Panc1 (cell line): ENCODE results near the gene BTBD19. TPM values are rescaled to one million over a fixed set of nuclear protein-coding genes. Genes with fewer than 3 reads are reported as not detected.

Source experiments
- ATAC-seq: fragments of 200-7000 bp; cut with Tn5 transposase; 2 replicates; pipeline ENCODE4 v1.9.1; 2020; ENCODE audit warnings: mild to moderate bottlenecking, moderate library complexity
- BruUV-seq: library from RNA; stranded (reverse); fragments of 400-500 nt; replicated peaks from 2 replicates; lab custom pipeline; 2021; lab: Mats Ljungman, UMichigan
- CTCF ChIA-PET: fragments of 300-600 bp; sonication (Branson Sonifier 250); formaldehyde crosslinking; loops from one replicate; lab custom pipeline; 2022; ENCODE audit warnings: antibody characterized with exemption; lab: Charles Lee
- POLR2A ChIA-PET: fragments of 300-600 bp; sonication (Branson Sonifier 250); formaldehyde crosslinking; loops from one replicate; lab custom pipeline; 2022; ENCODE audit warnings: antibody characterized with exemption; lab: Charles Lee
- DNase-seq: peaks from one replicate; pipeline ENCODE4 v3.0.0-alpha.2; 2010; ENCODE audit warnings: low read depth, low spot score
- H3K27ac ChIP-seq: 2 replicates; pipeline ENCODE4 v1.5.1; 2011; ENCODE audit warnings: mild to moderate bottlenecking, low read length, inconsistent platforms
- H3K27me3 ChIP-seq: fragments of 200-500 bp; sonication (Bioruptor generic); 2 replicates; pipeline ENCODE4 v1.6.0; 2014; ENCODE audit warnings: low read length, inconsistent platforms; ENCODE audit not compliant: control insufficient read depth, insufficient read depth
- H3K36me3 ChIP-seq: fragments of 200-500 bp; sonication (Bioruptor generic); 2 replicates; pipeline ENCODE4 v1.5.1; 2014; ENCODE audit warnings: inconsistent platforms, mild to moderate bottlenecking, low read length, moderate library complexity; ENCODE audit not compliant: control insufficient read depth, insufficient read depth
- H3K4me1 ChIP-seq: 2 replicates; pipeline ENCODE4 v1.5.1; 2011; ENCODE audit warnings: inconsistent platforms, mild to moderate bottlenecking, low read length, moderate library complexity; ENCODE audit not compliant: control insufficient read depth, insufficient read depth
- H3K4me3 ChIP-seq, 2 experiments: 2 replicates each; pipeline ENCODE4 v1.5.1; 2011 to 2012; ENCODE audit warnings: low read depth in 2 of 2, low read length in 2 of 2, mild to moderate bottlenecking in 2 of 2, inconsistent platforms in 1 of 2, moderate library complexity in 1 of 2
- H3K9me3 ChIP-seq: fragments of 200-500 bp; sonication (Bioruptor generic); 2 replicates; pipeline ENCODE4 v1.5.1; 2014; ENCODE audit warnings: low read depth, mild to moderate bottlenecking, inconsistent platforms, low read length, moderate library complexity; ENCODE audit not compliant: control insufficient read depth, insufficient read depth
- POLR2AphosphoS5 ChIP-seq: IDR thresholded peaks from 2 replicates; pipeline ENCODE4 v1.6.1; 2012; ENCODE audit warnings: mild to moderate bottlenecking, low read depth, low read length, moderate library complexity
- REST ChIP-seq, 2 experiments: IDR thresholded peaks; 2 replicates each; pipeline ENCODE4 v1.6.1; 2011 to 2012; ENCODE audit warnings: low read depth in 2 of 2, control low read depth in 1 of 2, low read length in 1 of 2, mild to moderate bottlenecking in 1 of 2, moderate library complexity in 1 of 2; ENCODE audit not compliant: insufficient read depth in 1 of 2
- SIN3A ChIP-seq: IDR thresholded peaks from 2 replicates; pipeline ENCODE4 v1.6.1; 2012; ENCODE audit warnings: low read depth, mild to moderate bottlenecking, low read length, moderate library complexity, borderline replicate concordance; ENCODE audit not compliant: insufficient read depth
- TCF7L2 ChIP-seq: IDR thresholded peaks from 2 replicates; pipeline ENCODE4 v1.6.1; 2011; ENCODE audit warnings: mild to moderate bottlenecking, low read depth, low read length, inconsistent platforms
- in situ Hi-C: cut with HindIII; loops from 2 replicates; pipeline ENCODE4 v1.10.0; 2016; ENCODE audit warnings: low sequenced_read_pairs, low pct_unique_long_range_greater_than_20kb
- intact Hi-C: fragments of 100-400 bp; cut with micrococcal nuclease; formaldehyde crosslinking; loops from one replicate; pipeline ENCODE4 v1.10.0; 2022; ENCODE audit not compliant: unreplicated experiment
- total RNA-seq: library from RNA; stranded (reverse); gene quantifications from one replicate; pipeline ENCODE4 v1.2.1, GENCODE V29; 2021; ENCODE audit not compliant: unreplicated experiment
- TF ChIP-seq, protein P1 (sequence below): fragments of 450-650 bp; IDR thresholded peaks from 2 replicates; pipeline ENCODE4 v1.5.1; 2017; ENCODE audit warnings: mild to moderate bottlenecking

The BTBD19 gene
- total RNA-seq, 1 experiment from 2014 or later, result 2.6 TPM

DNA sequence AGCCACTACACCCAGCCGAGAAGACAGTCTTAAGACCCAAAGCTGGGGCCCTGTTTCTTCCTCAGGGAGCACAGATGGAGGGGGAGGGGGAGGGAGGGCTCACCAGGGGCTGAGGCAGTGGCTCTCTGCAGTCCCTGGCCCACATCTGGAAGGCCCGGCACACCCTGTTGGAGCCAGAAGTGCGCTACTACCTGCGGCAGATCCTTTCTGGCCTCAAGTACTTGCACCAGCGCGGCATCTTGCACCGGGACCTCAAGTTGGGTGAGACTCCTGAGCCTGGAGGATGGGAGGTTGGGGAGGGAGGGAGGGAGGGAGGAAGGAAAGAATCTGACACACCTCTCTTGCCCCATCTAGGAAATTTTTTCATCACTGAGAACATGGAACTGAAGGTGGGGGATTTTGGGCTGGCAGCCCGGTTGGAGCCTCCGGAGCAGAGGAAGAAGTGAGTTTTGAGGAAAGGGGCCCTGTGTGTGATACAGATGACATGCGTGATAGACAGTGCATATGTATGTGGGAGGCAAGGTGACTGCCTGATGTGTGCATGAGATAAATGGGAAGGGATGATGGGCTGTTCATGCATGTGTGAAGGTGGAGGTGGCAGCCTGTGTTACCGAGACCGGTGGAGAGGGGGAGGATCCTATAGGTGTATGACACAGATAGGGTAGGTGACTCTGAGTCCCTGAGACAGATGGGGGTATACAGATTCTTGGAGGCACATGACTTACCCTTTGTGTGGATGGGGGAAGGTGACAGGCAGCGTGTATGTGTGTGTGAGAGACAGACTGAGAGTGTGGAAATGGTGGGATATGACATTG is 6.6 kb upstream of the BTBD19 start:
- no peaks in the 10 kb centered on the region for H3K9me3 ChIP-seq
- in situ Hi-C loops, result no loop called here

GRCh38 chr1:44802306-44803061 is 5.8 kb upstream of the BTBD19 start:
- no peaks in the 10 kb centered on the region for H3K9me3 ChIP-seq
- DNase-seq (no peak), ATAC-seq (no peak)
- ChIA-PET CTCF (no interaction called here), POLR2A (no interaction called here)
- H3K4me1 ChIP-seq, result peaks cover 32% of the 10 kb centered on the region
- intact Hi-C loops (no loop called here), in situ Hi-C loops (no loop called here)
- no peaks in the 10 kb centered on the region; the same call in 1 of the 2 replicates for H3K36me3 ChIP-seq
- H3K27ac ChIP-seq, result no peak overlapping the region
- H3K4me3 ChIP-seq, result peak overlapping the region; percentile 56 to 83
- BruUV-seq, result no TSS peak
- no peaks in the 10 kb centered on the region for H3K27me3 ChIP-seq
- TF ChIP-seq REST (IDR thresholded peaks at IDR 0.05; ENCODE audit: insufficient read depth in 1 of 2, low read depth in 2 of 2, low read length in 1 of 2) (no peak), SIN3A (no peak), TCF7L2 (no peak)
- TF ChIP-seq, protein P1, sequence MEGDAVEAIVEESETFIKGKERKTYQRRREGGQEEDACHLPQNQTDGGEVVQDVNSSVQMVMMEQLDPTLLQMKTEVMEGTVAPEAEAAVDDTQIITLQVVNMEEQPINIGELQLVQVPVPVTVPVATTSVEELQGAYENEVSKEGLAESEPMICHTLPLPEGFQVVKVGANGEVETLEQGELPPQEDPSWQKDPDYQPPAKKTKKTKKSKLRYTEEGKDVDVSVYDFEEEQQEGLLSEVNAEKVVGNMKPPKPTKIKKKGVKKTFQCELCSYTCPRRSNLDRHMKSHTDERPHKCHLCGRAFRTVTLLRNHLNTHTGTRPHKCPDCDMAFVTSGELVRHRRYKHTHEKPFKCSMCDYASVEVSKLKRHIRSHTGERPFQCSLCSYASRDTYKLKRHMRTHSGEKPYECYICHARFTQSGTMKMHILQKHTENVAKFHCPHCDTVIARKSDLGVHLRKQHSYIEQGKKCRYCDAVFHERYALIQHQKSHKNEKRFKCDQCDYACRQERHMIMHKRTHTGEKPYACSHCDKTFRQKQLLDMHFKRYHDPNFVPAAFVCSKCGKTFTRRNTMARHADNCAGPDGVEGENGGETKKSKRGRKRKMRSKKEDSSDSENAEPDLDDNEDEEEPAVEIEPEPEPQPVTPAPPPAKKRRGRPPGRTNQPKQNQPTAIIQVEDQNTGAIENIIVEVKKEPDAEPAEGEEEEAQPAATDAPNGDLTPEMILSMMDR, result no peak

More for the DNA sequence above, 6.6 kb upstream of the BTBD19 start:
- H3K4me1 ChIP-seq, result peaks cover 24% of the 10 kb centered on the region
- intact Hi-C loops, result no loop called here
- TF ChIP-seq REST (IDR thresholded peaks at IDR 0.05; ENCODE audit: insufficient read depth in 1 of 2, low read depth in 2 of 2, low read length in 1 of 2), result no peak
- TF ChIP-seq, protein P1, result no peak
- TF ChIP-seq TCF7L2, result no peak
- no peak for TF ChIP-seq POLR2AphosphoS5
- TF ChIP-seq SIN3A, result no peak
- no peaks in the 10 kb centered on the region for H3K27me3 ChIP-seq
- CTCF ChIA-PET, result no interaction called here
- POLR2A ChIA-PET, result interaction anchor here (2.0 kb wide), 1 partner anchor 18 kb away, joined by 25 read pairs; no protein-coding TSS in a partner anchor
- ATAC-seq (no peak), DNase-seq (no peak)
- peak overlapping the region; percentile 56 to 83 for H3K4me3 ChIP-seq
- BruUV-seq, result TSS peak; percentile 92
- H3K27ac ChIP-seq, result 0 out of 2 replicates have a peak overlapping the region, but pooled peaks have one; percentile 5
- no peaks in the 10 kb centered on the region; the same call in 1 of the 2 replicates for H3K36me3 ChIP-seq
